HL-60 (cell line): Measurements from ENCODE around the gene PCNX2.
A peak's percentile ranks its signal among the peaks of the same experiment; 100 is the strongest.
"Not testable (repeated sequence)": the region's sequence is repeated elsewhere in the genome, so short reads cannot be mapped to it uniquely, and the experiment has no call there.

ENCODE experiments used
- DNase-seq, 2 experiments: peaks; one replicate each; pipeline ENCODE4 v3.0.0-alpha.2; 2010 to 2020; ENCODE audit warnings: low read depth in 1 of 2, low spot score in 1 of 2
- H3K27ac ChIP-seq: fragments of 250-450 bp; sonication (Bioruptor Pico); replicated peaks from 2 replicates; pipeline ENCODE4 v1.5.1; 2020; ENCODE audit warnings: mild to moderate bottlenecking, moderate library complexity
- H3K27me3 ChIP-seq: fragments of 250-450 bp; sonication (Bioruptor Pico); 2 replicates; pipeline ENCODE4 v1.5.1; 2021; ENCODE audit warnings: mild to moderate bottlenecking, moderate library complexity; ENCODE audit not compliant: insufficient read depth, poor library complexity, severe bottlenecking
- H3K4me3 ChIP-seq: replicated peaks from 2 replicates; pipeline ENCODE4 v1.5.1; 2011; ENCODE audit warnings: mild to moderate bottlenecking, control low read depth, low read length; ENCODE audit not compliant: insufficient read depth
- GABPA ChIP-seq: IDR thresholded peaks from 2 replicates; pipeline ENCODE4 v1.6.1; 2012; ENCODE audit warnings: low read depth
- POLR2AphosphoS5 ChIP-seq: IDR thresholded peaks from 2 replicates; pipeline ENCODE4 v1.6.1; 2012; ENCODE audit warnings: low read depth
- SPI1 ChIP-seq: IDR thresholded peaks from 2 replicates; pipeline ENCODE4 v1.6.1; 2012; ENCODE audit warnings: low read depth, mild to moderate bottlenecking, borderline replicate concordance
- TF ChIP-seq, protein P1 (sequence below): IDR thresholded peaks from 2 replicates; pipeline ENCODE4 v1.6.1; 2012; ENCODE audit warnings: low read depth; ENCODE audit not compliant: insufficient replicate concordance
- TF ChIP-seq, protein P2 (sequence below): IDR thresholded peaks from one replicate; pipeline ENCODE4 v1.5.1; 2011; ENCODE audit warnings: low read length, control low read depth, inconsistent platforms; ENCODE audit not compliant: insufficient read depth

PCNX2 gene

GRCh38 chr1:233081735-233082134, 213.8 kb downstream of the PCNX2 start:
- TF ChIP-seq, protein P1, sequence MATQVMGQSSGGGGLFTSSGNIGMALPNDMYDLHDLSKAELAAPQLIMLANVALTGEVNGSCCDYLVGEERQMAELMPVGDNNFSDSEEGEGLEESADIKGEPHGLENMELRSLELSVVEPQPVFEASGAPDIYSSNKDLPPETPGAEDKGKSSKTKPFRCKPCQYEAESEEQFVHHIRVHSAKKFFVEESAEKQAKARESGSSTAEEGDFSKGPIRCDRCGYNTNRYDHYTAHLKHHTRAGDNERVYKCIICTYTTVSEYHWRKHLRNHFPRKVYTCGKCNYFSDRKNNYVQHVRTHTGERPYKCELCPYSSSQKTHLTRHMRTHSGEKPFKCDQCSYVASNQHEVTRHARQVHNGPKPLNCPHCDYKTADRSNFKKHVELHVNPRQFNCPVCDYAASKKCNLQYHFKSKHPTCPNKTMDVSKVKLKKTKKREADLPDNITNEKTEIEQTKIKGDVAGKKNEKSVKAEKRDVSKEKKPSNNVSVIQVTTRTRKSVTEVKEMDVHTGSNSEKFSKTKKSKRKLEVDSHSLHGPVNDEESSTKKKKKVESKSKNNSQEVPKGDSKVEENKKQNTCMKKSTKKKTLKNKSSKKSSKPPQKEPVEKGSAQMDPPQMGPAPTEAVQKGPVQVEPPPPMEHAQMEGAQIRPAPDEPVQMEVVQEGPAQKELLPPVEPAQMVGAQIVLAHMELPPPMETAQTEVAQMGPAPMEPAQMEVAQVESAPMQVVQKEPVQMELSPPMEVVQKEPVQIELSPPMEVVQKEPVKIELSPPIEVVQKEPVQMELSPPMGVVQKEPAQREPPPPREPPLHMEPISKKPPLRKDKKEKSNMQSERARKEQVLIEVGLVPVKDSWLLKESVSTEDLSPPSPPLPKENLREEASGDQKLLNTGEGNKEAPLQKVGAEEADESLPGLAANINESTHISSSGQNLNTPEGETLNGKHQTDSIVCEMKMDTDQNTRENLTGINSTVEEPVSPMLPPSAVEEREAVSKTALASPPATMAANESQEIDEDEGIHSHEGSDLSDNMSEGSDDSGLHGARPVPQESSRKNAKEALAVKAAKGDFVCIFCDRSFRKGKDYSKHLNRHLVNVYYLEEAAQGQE = no peak
- no peak for TF ChIP-seq POLR2AphosphoS5
- TF ChIP-seq GABPA = no peak
- TF ChIP-seq, protein P2, sequence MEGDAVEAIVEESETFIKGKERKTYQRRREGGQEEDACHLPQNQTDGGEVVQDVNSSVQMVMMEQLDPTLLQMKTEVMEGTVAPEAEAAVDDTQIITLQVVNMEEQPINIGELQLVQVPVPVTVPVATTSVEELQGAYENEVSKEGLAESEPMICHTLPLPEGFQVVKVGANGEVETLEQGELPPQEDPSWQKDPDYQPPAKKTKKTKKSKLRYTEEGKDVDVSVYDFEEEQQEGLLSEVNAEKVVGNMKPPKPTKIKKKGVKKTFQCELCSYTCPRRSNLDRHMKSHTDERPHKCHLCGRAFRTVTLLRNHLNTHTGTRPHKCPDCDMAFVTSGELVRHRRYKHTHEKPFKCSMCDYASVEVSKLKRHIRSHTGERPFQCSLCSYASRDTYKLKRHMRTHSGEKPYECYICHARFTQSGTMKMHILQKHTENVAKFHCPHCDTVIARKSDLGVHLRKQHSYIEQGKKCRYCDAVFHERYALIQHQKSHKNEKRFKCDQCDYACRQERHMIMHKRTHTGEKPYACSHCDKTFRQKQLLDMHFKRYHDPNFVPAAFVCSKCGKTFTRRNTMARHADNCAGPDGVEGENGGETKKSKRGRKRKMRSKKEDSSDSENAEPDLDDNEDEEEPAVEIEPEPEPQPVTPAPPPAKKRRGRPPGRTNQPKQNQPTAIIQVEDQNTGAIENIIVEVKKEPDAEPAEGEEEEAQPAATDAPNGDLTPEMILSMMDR = no peak
- no peak for TF ChIP-seq SPI1
- no peaks in the 10 kb centered on the region for H3K27me3 ChIP-seq

DNA sequence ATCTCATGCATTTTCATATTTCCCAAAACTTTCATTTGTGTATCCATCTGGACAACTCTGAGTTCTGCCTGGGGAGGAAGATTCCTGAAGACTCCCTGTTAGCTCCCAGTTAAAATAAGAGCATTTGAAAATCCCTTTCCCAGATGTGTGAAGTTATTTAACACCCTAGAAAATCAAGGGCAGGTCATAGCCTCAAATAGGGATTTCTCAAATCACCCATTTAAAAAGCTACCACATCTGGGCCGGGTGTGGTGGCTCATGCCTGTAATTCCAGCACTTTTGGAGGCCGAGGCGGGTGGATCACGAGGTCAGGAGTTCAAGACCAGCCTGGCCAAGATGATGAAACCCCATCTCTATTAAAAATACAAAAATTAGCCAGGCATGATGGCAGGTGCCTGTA, 214.7 kb downstream of the PCNX2 start:
- H3K27me3 ChIP-seq, DNase-seq, H3K4me3 ChIP-seq, H3K27ac ChIP-seq: not testable (repeated sequence)

More at GRCh38 chr1:233081735-233082134, 213.8 kb downstream of the PCNX2 start:
- Histone ChIP-seq H3K4me3 (no peak overlapping the region), H3K27ac (peak overlapping the region; percentile 78)
- peak; percentile 14 to 39 for DNase-seq

GRCh38 chr1:233080286-233080685, 215.2 kb downstream of the PCNX2 start:
- Histone ChIP-seq H3K27me3 (no peaks in the 10 kb centered on the region), H3K27ac (no peak overlapping the region), H3K4me3 (no peak overlapping the region)
- no peak for DNase-seq
- TF ChIP-seq, protein P2 = no peak
- TF ChIP-seq POLR2AphosphoS5 = no peak
- TF ChIP-seq SPI1 = no peak
- TF ChIP-seq, protein P1 = no peak
- no peak for TF ChIP-seq GABPA

DNA sequence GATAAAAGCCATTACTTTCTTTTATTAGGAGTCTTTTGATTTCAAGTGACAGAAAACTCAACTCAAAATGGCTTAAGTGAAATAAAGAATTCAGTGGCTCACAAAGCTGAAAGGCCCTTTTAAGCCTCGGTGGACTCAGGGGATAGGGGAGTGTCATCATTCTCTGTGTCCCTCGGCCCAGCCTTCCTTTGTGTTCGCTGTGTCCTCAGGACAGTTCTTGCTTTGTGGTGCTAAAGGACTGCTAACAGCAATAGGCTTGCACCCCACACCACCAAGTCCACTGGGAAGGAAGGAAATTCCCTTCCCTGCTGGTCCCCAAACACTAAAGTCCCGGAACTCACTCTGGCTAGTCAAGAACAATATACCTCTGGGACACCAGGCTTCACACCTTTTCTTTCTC, 216.0 kb downstream of the PCNX2 start:
- no peak for DNase-seq
- Histone ChIP-seq H3K27me3 (no peaks in the 10 kb centered on the region), H3K4me3 (no peak overlapping the region), H3K27ac (no peak overlapping the region)
- no peak for TF ChIP-seq GABPA
- TF ChIP-seq, protein P1 = no peak
- no peak for TF ChIP-seq POLR2AphosphoS5
- no peak for TF ChIP-seq SPI1
- TF ChIP-seq, protein P2 = no peak
